HepG2 (cell line): ENCODE data around the gene ARTN. TPM values are rescaled to one million over a fixed set of nuclear protein-coding genes. Genes with fewer than 3 reads are reported as not detected.

Experiments
- ATAC-seq: fragments of 200-7000 bp; cut with Tn5 transposase; 3 replicates; pipeline ENCODE4 v1.9.1; 2020; ENCODE audit warnings: mild to moderate bottlenecking, moderate library complexity
- BruUV-seq: library from RNA; stranded (reverse); fragments of 400-500 nt; replicated peaks from 2 replicates; lab custom pipeline; 2021; lab: Mats Ljungman, UMichigan
- CTCF ChIA-PET: fragments of 300-600 bp; formaldehyde crosslinking; extraction: SDS; loops from one replicate; lab custom pipeline; 2021; ENCODE audit warnings: low total read pairs, inconsistent platforms, low intra/inter-chr PET ratio; lab: Yijun Ruan, JAX
- POLR2A ChIA-PET: fragments of 350-600 bp; sonication (Branson Sonifier 250); formaldehyde crosslinking; loops from one replicate; lab custom pipeline; 2020; ENCODE audit warnings: antibody characterized with exemption, inconsistent platforms; lab: Yijun Ruan, JAX
- DNase-seq: peaks from one replicate; pipeline ENCODE4 v3.0.0-alpha.2; 2015; ENCODE audit warnings: low spot score
- FAIRE-seq: peaks from 3 replicates; lab custom pipeline; 2011; peaks lifted over from hg19 to GRCh38; lab: Jason Lieb, UNC
- H2AFZ ChIP-seq: one replicate; pipeline ENCODE4 v1.6.1; 2011; ENCODE audit warnings: low read length, inconsistent platforms
- H3K27ac ChIP-seq: fragments of 300-600 bp; 3 replicates; pipeline ENCODE4 v1.8.0; 2011; ENCODE audit warnings: mixed run types, mild to moderate bottlenecking, mixed read lengths, low read length, inconsistent platforms; ENCODE audit not compliant: insufficient read depth; ENCODE audit errors: extremely low read length
- H3K27me3 ChIP-seq, 2 experiments: fragments of 200-600 bp in 1 of 2; 2 replicates in 1 of 2; 3 replicates in 1 of 2; pipeline versions ENCODE4 v1.6.0 to v1.8.0; 2011; ENCODE audit warnings: low read length in 2 of 2, mild to moderate bottlenecking in 2 of 2, moderate library complexity in 2 of 2, inconsistent platforms in 1 of 2; ENCODE audit not compliant: insufficient read depth in 2 of 2, control insufficient read depth in 1 of 2
- H3K36me3 ChIP-seq, 2 experiments: fragments of 200-600 bp in 1 of 2; replicated peaks in 1 of 2; 2 replicates in 1 of 2; 3 replicates in 1 of 2; pipeline versions ENCODE4 v1.5.1 to v1.8.0; 2011; ENCODE audit warnings: low read length in 2 of 2, inconsistent platforms in 1 of 2; ENCODE audit not compliant: insufficient read depth in 2 of 2, control insufficient read depth in 1 of 2
- H3K4me1 ChIP-seq: 2 replicates; pipeline ENCODE4 v1.5.1; 2012; ENCODE audit warnings: low read length, inconsistent platforms; ENCODE audit not compliant: insufficient read depth
- H3K4me2 ChIP-seq: 2 replicates; pipeline ENCODE4 v1.6.0; 2011; ENCODE audit warnings: low read depth, low read length, inconsistent platforms
- H3K4me3 ChIP-seq, 3 experiments: fragments of 200-600 bp in 1 of 3; sonication (generic), shearing (Covaris generic) in 1 of 3; replicated peaks in 1 of 3; 2 replicates each; pipeline ENCODE4 v1.5.1; 2011 to 2016; ENCODE audit warnings: low read length in 3 of 3, inconsistent platforms in 2 of 3, low read depth in 2 of 3, mild to moderate bottlenecking in 2 of 3, control low read depth in 1 of 3, mixed read lengths in 1 of 3; ENCODE audit not compliant: insufficient read depth in 1 of 3
- H3K79me2 ChIP-seq: one replicate; pipeline ENCODE4 v1.6.1; 2011; ENCODE audit warnings: low read length, inconsistent platforms; ENCODE audit not compliant: insufficient read depth
- H3K9ac ChIP-seq: 2 replicates; pipeline ENCODE4 v1.6.0; 2011; ENCODE audit warnings: mild to moderate bottlenecking, low read depth, low read length, inconsistent platforms; ENCODE audit not compliant: insufficient read depth
- H3K9me3 ChIP-seq: 2 replicates; pipeline ENCODE4 v1.5.1; 2012; ENCODE audit warnings: mild to moderate bottlenecking, low read length
- H4K20me1 ChIP-seq: 2 replicates; pipeline ENCODE4 v1.6.0; 2011; ENCODE audit warnings: inconsistent platforms, mild to moderate bottlenecking, low read length, moderate library complexity; ENCODE audit not compliant: insufficient read depth
- CTCF ChIP-seq: sonication (generic); formaldehyde crosslinking; IDR thresholded peaks from 2 replicates; pipeline ENCODE4 v1.5.0; 2020; ENCODE audit warnings: mild to moderate bottlenecking, missing genetic modification reagents, moderate library complexity
- ELK4 ChIP-seq: sonication (generic); formaldehyde crosslinking; IDR thresholded peaks from 2 replicates; pipeline ENCODE4 v1.9.0; 2021; ENCODE audit warnings: missing genetic modification reagents, borderline replicate concordance
- SAFB2 ChIP-seq: sonication (generic); formaldehyde crosslinking; IDR thresholded peaks from 2 replicates; pipeline ENCODE4 v1.5.1; 2020; ENCODE audit warnings: missing genetic modification reagents, low read depth, mild to moderate bottlenecking, borderline replicate concordance
- TBP ChIP-seq: sonication (generic); formaldehyde crosslinking; IDR thresholded peaks from 2 replicates; pipeline ENCODE4 v1.5.0; 2020; ENCODE audit warnings: missing genetic modification reagents
- ZNF446 ChIP-seq: sonication (generic); formaldehyde crosslinking; IDR thresholded peaks from 2 replicates; pipeline ENCODE4 v1.5.0; 2020; ENCODE audit warnings: mild to moderate bottlenecking, missing genetic modification reagents
- ZNF776 ChIP-seq: sonication (generic); formaldehyde crosslinking; IDR thresholded peaks from 2 replicates; pipeline ENCODE4 v1.4.0; 2020; ENCODE audit warnings: mild to moderate bottlenecking, missing genetic modification reagents
- ZNF879 ChIP-seq: sonication (generic); formaldehyde crosslinking; IDR thresholded peaks from 2 replicates; pipeline ENCODE4 v1.8.1; 2023; ENCODE audit warnings: missing genetic modification reagents
- WGBS: methylation state at CpG from one replicate; pipeline ENCODE4 v1.1.6; 2017; ENCODE audit warnings: low lambda C conversion rate; 5-methylcytosine and 5-hydroxymethylcytosine counted together
- in situ Hi-C: cut with HindIII; loops from 2 replicates; pipeline ENCODE4 v1.10.0; 2017; ENCODE audit warnings: low pct_unique_long_range_greater_than_20kb; ENCODE audit not compliant: extremely low pct_ligation_motif_present
- intact Hi-C: fragments of 100-400 bp; cut with micrococcal nuclease; formaldehyde crosslinking; loops from one replicate; pipeline ENCODE4 v1.10.0; 2022; ENCODE audit not compliant: unreplicated experiment
- polyA plus RNA-seq, 8 experiments: library from polyadenylated mRNA; depleted of rRNA in 3 of 8; stranded (reverse) in 7 of 8; unstranded in 1 of 8; fragments of >200 nt; fragmentation: Illumina TruSeq in 4 of 8; extraction: Trizol in 4 of 8; gene quantifications; 2 replicates each; pipeline versions ENCODE4 v1.2.1 to v1.2.3, GENCODE V29; 2011 to 2016; ENCODE audit warnings: low read depth in 4 of 8, missing spikeins in 1 of 8, mixed read lengths in 1 of 8; ENCODE audit not compliant: insufficient read depth in 1 of 8
- total RNA-seq, 5 experiments: library from RNA; depleted of rRNA; stranded (reverse); fragments of >200 nt; fragmentation: Illumina TruSeq; extraction: Trizol; gene quantifications; 2 replicates each; pipeline ENCODE4 v1.2.3, GENCODE V29; 2016; ENCODE audit warnings: low read depth in 1 of 5
- TF ChIP-seq, protein P1 (sequence below): IDR thresholded peaks from 2 replicates; pipeline ENCODE4 v1.6.1; 2016; ENCODE audit warnings: low read depth, control low read depth

The ARTN gene
- total and polyA plus RNA-seq, 2 of the 13 experiments (the other 11 are each of a cell fraction or from before 2014, with no cell fraction given): 0.11 to 0.62 TPM

- CTCF ChIA-PET: no interaction called here
These were observed 19.8 kb downstream of the ARTN start for GRCh38 chr1:43953361-43953760.

More at GRCh38 chr1:43953361-43953760, 19.8 kb downstream of the ARTN start:
- DNase-seq (no peak), FAIRE-seq (no peak), ATAC-seq (no peak)
- peaks cover 0 to 15% of the 10 kb centered on the region in 2 experiments; a peak in 3 of 5 replicates for H3K36me3 ChIP-seq
- H3K9ac ChIP-seq: no peak overlapping the region
- peaks cover 6% of the 10 kb centered on the region for H3K4me1 ChIP-seq
- no TSS peak for BruUV-seq
- POLR2A ChIA-PET: no interaction called here
- in situ Hi-C loops: no loop called here
- no peaks in the 10 kb centered on the region for H4K20me1 ChIP-seq
- no peaks in the 10 kb centered on the region for H3K9me3 ChIP-seq
- H3K79me2 ChIP-seq: no peaks in the 10 kb centered on the region
- H3K4me2 ChIP-seq: no peak overlapping the region
- H3K27ac ChIP-seq: no peak overlapping the region
- TF ChIP-seq ELK4 (CRISPR knock-in tag) (no peak), ZNF776 (CRISPR knock-in tag) (no peak), SAFB2 (no peak), CTCF (CRISPR knock-in tag) (no peak), ZNF446 (CRISPR knock-in tag) (no peak), TBP (CRISPR knock-in tag) (no peak), ZNF879 (CRISPR knock-in tag) (no peak)
- TF ChIP-seq, protein P1, sequence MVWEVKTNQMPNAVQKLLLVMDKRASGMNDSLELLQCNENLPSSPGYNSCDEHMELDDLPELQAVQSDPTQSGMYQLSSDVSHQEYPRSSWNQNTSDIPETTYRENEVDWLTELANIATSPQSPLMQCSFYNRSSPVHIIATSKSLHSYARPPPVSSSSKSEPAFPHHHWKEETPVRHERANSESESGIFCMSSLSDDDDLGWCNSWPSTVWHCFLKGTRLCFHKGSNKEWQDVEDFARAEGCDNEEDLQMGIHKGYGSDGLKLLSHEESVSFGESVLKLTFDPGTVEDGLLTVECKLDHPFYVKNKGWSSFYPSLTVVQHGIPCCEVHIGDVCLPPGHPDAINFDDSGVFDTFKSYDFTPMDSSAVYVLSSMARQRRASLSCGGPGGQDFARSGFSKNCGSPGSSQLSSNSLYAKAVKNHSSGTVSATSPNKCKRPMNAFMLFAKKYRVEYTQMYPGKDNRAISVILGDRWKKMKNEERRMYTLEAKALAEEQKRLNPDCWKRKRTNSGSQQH (CRISPR knock-in tag): no peak
- H3K4me3 ChIP-seq: no peak overlapping the region
- intact Hi-C loops: no loop called here
- no peaks in the 10 kb centered on the region for H3K27me3 ChIP-seq
- WGBS: 98% methylated on average over 3 of the region's 3 CpGs
- no peak overlapping the region for H2AFZ ChIP-seq
